Endothelial cell of coronary artery (primary cell): ENCODE measurements around the gene MYOC. TPM values are rescaled to one million over a fixed set of nuclear protein-coding genes. Genes with fewer than 3 reads are reported as not detected.

ENCODE experiments used
- total RNA-seq: library from RNA; depleted of rRNA; stranded (reverse); fragments of >200 nt; gene quantifications from 2 replicates; pipeline ENCODE4 v1.2.3, GENCODE V29; 2014

The MYOC gene
- not detected in 2 replicates for total RNA-seq

GRCh38 chr1:171652234-171652822, at the start of gene MYOC:
Gene MYOC (minus strand): TSS chr1:171652688. CDS start chr1:171652611, 77 bp downstream.

GRCh38 chr1:171622152-171622462, 30.4 kb downstream of the MYOC start, which contains the start of gene MYOCOS:
Gene MYOCOS (plus strand): TSS chr1:171622243. CDS start chr1:171623884, 1,641 bp downstream.

Other genes starting within 250 kb of the MYOC start
- 43.0 and 55.7 TPM in 2 replicates for gene PRRC2C, start 167.2 kb downstream of the MYOC start, total RNA-seq
- 0.09 TPM in 1 of 2 replicates, not detected in the other for gene MYOCOS, start 30.4 kb downstream of the MYOC start, total RNA-seq
- gene VAMP4, start 89.4 kb upstream of the MYOC start, total RNA-seq, result 4.6 and 5.4 TPM in 2 replicates
- gene METTL13, start 129.0 kb upstream of the MYOC start, total RNA-seq, result 29.7 and 31.3 TPM in 2 replicates
- gene DNM3, start 188.8 kb upstream of the MYOC start, total RNA-seq, result 0.54 and 0.56 TPM in 2 replicates